Measurements from ENCODE around the gene MYH7.

MYH7 gene

DNA sequence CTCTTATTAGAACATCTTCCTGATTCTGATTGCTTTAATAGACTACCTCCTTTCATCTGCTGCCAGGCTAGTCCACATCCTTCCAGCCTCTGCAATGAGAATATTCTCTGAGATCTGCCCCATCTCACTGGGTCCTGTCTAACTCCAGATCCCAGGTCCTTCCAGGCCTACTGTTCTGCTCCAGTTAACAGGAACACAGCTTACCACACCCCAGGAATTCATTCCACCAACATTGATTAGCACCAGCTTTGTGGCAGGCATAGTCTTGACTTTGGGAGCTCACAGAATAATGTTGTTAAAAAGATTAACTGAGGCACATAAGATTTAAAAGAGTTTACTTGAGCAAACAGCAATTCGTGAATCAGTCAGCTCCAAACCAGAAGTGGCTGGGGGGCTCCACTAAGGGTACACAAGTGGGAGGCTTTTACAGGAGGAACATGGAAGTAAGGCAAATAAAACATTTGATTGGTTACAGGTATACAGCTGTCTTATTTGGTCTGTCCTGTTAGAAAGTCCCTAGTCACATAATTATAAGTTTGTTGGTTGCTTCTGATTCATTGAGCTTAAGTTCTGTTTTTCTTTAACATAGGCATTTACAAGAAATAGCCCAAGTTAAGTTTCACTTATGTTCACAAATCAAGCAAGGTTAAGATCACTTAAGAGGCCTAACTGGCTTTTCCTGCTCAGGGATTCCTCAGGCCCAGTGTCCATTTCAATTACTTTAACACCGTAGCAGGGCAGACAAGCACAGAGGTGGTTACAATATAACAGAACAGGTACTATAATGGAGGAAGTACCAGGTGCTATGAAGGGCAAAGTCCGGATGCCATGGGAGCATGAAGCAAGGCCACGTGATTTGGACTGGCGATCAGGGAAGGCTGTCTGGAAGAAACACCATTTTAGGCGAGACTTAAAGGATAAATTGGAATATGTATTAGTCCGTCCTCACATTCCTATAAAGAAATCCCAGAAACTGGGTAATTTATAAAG is 12.2 kb upstream of the MYH7 start:
- DNase-seq: no peak

GRCh38 chr14:23446291-23446851 is 10.9 kb upstream of the MYH7 start:
- DNase-seq: no peak

DNA sequence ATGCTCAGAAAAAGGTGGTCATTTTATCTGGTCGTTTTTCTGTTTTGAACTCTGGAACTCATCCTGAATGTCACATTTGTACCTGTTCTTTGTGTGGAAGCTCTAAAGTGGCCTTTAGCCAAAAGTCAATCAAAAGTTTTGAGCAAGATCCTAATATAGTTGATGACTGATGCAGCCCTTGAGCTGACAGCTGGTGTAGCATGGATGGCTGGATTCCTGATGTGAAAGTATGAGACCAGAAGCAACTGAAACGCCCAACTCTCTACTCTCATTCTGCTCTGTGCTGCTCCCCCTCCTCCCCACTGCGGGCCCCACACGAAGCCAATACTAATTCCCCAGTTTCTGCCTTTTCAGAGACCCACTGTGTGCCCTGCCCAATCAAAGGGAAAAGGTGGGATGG is 10.3 kb upstream of the MYH7 start:
- DNase-seq: no peak

- DNase-seq: no peak
Measured at GRCh38 chr14:23444314-23444713, 8.9 kb upstream of the MYH7 start.

DNA sequence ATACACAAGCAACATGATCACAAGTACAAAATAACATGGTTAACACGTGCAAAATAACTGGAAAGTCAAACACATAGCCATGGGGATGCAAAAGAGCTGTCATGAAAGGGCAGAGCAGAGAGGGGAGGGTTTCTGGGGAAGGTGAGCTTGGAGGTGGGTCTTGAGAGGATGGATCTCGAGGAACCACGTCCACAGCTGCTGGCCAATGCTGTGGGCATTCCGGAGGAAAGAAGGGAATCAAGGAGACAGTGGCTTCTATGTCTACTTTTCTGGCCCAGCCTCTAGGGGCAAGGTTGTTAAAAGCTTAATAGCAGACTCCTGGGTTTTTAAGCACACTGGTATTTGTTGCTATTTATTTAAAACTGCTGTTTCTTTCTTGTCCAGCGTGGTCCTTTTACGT is 8.4 kb upstream of the MYH7 start:
- DNase-seq: no peak

DNA sequence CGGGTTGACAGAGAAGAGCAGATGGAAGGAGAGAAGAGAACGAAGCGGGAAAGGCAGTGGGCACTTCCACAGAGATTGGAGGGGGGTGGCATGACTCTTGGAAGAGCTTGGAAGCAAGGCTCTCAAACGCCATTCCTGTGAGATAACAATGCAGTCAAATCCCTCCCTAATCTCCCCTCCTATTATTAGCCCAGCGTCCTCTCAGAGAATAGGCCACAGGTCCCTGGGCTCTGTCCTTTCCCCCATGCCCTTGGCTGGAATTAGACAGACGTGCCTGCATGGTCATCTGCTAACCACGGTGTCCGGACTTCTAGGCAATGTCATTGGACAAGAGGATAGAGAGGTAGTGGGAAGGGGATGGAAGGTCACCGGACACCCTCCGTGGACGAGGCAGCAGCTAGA is 8.0 kb upstream of the MYH7 start:
- DNase-seq: no peak

GRCh38 chr14:23442721-23443356 is 7.4 kb upstream of the MYH7 start:
- DNase-seq: no peak

- no peak for DNase-seq
Measured at GRCh38 chr14:23441076-23441475, 5.6 kb upstream of the MYH7 start.

GRCh38 chr14:23439107-23439835 is 3.8 kb upstream of the MYH7 start:
- DNase-seq: no peak

DNA sequence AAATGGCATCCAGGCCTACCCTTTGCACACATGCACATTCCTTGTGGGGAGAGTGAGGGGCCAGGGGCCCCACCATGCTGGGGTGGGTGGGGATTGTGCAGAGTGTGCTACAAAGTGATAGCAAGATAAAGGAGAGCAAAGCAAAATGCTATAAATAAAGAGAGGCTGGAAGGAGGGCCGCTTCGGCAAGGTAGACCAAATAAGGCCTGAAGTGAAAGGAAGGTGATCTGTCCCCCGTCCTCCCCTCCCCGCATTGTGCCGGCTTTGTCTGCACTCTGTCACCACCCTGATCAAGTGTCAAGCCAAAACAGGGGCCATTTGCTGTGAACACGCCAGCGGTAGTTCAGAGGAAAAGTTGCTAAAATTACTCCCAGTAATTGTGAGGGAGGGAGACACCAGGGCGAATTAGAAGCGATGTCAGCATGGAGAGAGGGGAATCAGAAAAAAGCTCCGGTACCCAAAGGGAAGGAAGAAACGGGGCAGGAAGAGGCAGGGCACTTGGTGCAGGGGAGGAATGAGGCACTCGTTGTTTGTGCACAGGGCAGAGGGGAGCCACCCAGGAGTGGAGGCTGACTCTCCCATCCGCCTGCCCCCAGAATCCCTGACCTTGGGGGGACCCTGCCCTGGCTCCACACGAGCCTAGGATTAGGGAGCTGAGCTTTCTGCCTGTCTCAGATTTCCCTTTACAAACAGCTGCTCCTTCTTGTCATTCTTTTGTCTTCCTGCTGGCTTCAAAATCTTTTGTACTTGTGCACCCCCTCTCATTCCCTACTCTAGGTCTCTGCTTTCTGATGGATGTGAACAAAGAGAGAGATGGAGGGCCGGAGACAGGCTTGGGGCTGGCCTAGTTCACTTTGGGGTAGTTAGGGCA is 2.9 kb upstream of the MYH7 start:
- DNase-seq: no peak

- no peak for DNase-seq
Measured at GRCh38 chr14:23437133-23438100, 2.0 kb upstream of the MYH7 start.

GRCh38 chr14:23436327-23437132 is 1.1 kb upstream of the MYH7 start:
- DNase-seq: no peak

DNA sequence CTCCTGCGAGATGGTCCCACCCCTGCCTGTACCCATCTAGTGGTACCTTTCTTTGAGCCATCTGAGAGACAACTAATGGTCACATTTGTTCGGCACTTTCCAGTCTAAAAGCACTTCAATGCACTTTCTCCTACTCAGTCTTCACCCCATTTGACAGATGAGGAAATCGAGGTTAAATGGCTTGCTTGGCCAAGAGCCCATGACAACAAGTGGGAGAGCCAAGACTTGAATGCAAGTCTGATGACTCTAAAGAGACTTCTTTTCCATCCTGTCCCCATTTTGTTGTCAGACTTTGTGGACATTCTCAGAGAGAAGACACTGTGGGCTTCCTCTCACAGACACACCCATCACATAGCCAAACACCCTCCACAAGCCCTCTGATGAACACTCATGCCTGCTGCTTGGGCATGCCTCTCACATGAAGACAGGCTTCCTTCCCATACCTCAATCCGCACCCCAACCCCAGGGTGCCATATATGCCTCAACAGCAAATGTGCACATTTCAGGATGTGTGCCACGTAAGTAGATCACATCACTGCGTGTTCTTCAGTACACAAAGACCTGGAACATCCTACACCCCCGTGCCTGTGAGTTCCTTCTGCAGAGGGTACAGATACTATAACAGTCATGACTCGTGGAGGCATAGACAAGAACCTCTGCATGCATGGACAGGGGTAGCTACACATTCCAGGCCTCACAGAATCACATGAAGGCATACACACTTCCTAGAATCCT is 805 bp downstream of the MYH7 start:
- no peak for DNase-seq

DNA sequence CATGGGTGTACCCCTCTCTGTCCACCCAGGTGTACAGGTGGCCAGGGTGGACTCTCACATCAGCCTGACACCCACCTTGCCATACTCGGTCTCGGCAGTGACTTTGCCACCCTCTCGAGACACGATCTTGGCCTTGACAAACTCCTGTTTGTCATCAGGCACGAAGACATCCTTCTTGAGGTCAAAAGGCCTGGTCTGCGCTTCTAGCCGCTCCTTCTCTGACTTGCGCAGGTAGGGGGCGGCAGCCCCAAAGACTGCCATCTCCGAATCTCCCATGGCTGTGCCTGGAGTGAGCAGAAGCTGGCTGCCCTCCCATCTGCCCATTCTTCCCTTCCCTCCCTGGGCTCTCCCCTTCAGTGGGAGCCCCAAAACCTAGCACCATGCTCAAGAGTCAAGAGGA is 2.0 kb downstream of the MYH7 start:
- no peak for DNase-seq

- DNase-seq: no peak
Measured at GRCh38 chr14:23432946-23433345, 2.5 kb downstream of the MYH7 start.

DNA sequence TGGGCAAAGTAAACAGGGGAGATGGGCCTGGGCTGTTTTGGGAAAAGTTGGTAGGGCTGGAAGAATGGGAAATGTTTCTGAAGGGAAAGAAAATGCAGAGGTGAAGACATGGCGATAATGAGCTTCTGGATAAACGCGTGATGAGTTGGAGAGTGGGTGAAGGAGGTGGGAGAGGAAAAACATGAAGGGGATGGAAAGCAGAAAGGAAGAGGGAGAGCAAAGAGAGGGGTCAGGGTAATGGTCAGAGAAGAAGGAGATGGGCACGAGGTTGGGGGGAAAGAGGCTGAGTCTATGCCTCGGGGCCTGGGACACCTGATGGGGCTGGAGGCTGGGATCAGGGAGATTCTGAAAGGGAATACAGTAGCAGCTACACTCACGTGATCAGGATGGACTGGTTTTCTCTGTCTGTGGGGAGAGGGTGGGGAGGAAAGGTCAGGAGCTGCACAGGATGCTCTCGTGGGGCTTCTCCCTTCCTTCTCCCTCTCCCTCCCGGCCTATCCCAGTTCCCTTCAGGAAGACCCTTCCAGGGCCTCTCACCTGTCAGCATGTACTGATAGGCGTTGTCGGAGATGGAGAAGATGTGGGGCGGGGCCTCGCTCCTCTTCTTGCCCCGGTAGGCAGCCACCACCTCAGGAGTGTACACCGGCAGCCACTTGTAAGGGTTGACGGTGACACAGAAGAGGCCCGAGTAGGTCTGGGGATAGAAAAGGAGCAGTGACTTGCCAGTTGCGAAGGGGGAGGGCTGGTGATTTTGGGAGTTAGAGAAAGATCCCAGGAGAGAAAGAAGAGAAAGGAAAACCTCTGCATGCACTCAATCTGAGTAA is 3.1 kb downstream of the MYH7 start:
- DNase-seq: no peak

DNA sequence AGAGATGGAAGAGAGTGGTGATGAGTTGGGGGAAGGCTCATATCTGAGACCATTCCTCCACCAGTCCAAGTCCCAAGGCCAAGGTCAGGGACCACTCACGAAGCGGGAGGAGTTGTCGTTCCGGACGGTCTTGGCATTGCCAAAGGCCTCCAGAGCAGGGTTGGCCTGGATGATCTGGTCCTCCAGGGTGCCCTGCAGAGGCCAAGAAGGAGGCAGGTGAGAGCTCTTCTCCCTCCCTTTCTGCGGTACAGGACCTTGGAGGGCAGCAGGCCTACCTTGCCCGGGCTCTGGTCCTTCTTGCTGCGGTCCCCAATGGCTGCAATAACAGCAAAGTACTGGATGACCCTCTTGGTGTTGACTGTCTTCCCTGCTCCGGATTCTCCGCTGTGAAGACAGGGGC is 4.0 kb downstream of the MYH7 start:
- no peak for DNase-seq

- DNase-seq: no peak
Measured at GRCh38 chr14:23430723-23431085, 4.8 kb downstream of the MYH7 start.
